Trophoblast cell (in vitro differentiated cells and primary cell): ENCODE measurements around the gene FNIP1.

Experiments used
- DNase-seq, 2 donors: peaks; one replicate each; pipeline ENCODE4 v3.0.0-alpha.2; 2016
- H2AFZ ChIP-seq: 2 replicates; pipeline ENCODE4 v1.6.1; 2013; ENCODE audit warnings: low read length, moderate library complexity, mild to moderate bottlenecking; ENCODE audit not compliant: insufficient read depth, poor library complexity
- H2AK5ac ChIP-seq: 2 replicates; pipeline ENCODE4 v1.6.1; 2013; ENCODE audit warnings: mild to moderate bottlenecking, low read length
- H2BK120ac ChIP-seq: 2 replicates; pipeline ENCODE4 v1.6.1; 2013; ENCODE audit warnings: low read length, mild to moderate bottlenecking, moderate library complexity; ENCODE audit not compliant: insufficient read depth, poor library complexity
- H2BK12ac ChIP-seq: 2 replicates; pipeline ENCODE4 v1.6.1; 2013; ENCODE audit warnings: mild to moderate bottlenecking, low read length, moderate library complexity
- H2BK5ac ChIP-seq: 2 replicates; pipeline ENCODE4 v1.6.1; 2013; ENCODE audit warnings: low read length, low read depth, moderate library complexity, mild to moderate bottlenecking; ENCODE audit not compliant: poor library complexity
- H3K14ac ChIP-seq: 2 replicates; pipeline ENCODE4 v1.6.1; 2013; ENCODE audit warnings: mild to moderate bottlenecking, low read length
- H3K18ac ChIP-seq: 2 replicates; pipeline ENCODE4 v1.6.1; 2013; ENCODE audit warnings: mild to moderate bottlenecking, low read length
- H3K23ac ChIP-seq: 2 replicates; pipeline ENCODE4 v1.6.1; 2013; ENCODE audit warnings: low read length
- H3K27ac ChIP-seq: 2 replicates; pipeline ENCODE4 v1.5.1; 2013; ENCODE audit warnings: low read depth, mild to moderate bottlenecking, inconsistent platforms, low read length, moderate library complexity
- H3K27me3 ChIP-seq: 2 replicates; pipeline ENCODE4 v1.6.1; 2013; ENCODE audit warnings: inconsistent platforms, mild to moderate bottlenecking, low read length, moderate library complexity; ENCODE audit not compliant: insufficient read depth
- H3K36me3 ChIP-seq, 2 experiments: 1 replicate in 1 of 2; 2 replicates in 1 of 2; pipeline ENCODE4 v1.6.1; 2013; ENCODE audit warnings: low read length in 2 of 2, mild to moderate bottlenecking in 2 of 2, moderate library complexity in 1 of 2; ENCODE audit not compliant: insufficient read depth in 2 of 2, control insufficient read depth in 1 of 2
- H3K4ac ChIP-seq: 2 replicates; pipeline ENCODE4 v1.6.1; 2013; ENCODE audit warnings: low read depth, mild to moderate bottlenecking, low read length, moderate library complexity
- H3K4me1 ChIP-seq, 2 experiments: 1 replicate in 1 of 2; 2 replicates in 1 of 2; pipeline ENCODE4 v1.6.1; 2013; ENCODE audit warnings: low read length in 2 of 2, mild to moderate bottlenecking in 2 of 2, moderate library complexity in 1 of 2; ENCODE audit not compliant: insufficient read depth in 2 of 2, control insufficient read depth in 1 of 2
- H3K4me2 ChIP-seq: 2 replicates; pipeline ENCODE4 v1.6.1; 2013; ENCODE audit warnings: inconsistent platforms, mild to moderate bottlenecking, low read length, moderate library complexity
- H3K4me3 ChIP-seq: 2 replicates; pipeline ENCODE4 v1.5.1; 2013; ENCODE audit warnings: mild to moderate bottlenecking, low read depth, low read length, inconsistent platforms
- H3K79me1 ChIP-seq: one replicate; pipeline ENCODE4 v1.6.1; 2013; ENCODE audit warnings: low read length
- H3K79me2 ChIP-seq: 2 replicates; pipeline ENCODE4 v1.6.1; 2013; ENCODE audit warnings: low read length, mild to moderate bottlenecking; ENCODE audit not compliant: control insufficient read depth, insufficient read depth, poor library complexity
- H3K9ac ChIP-seq: 2 replicates; pipeline ENCODE4 v1.6.1; 2013; ENCODE audit warnings: mild to moderate bottlenecking, low read length
- H3K9me3 ChIP-seq: 2 replicates; pipeline ENCODE4 v1.6.1; 2013; ENCODE audit warnings: low read depth, mild to moderate bottlenecking, control low read depth, inconsistent platforms, low read length; ENCODE audit not compliant: insufficient read depth
- H4K12ac ChIP-seq: 2 replicates; pipeline ENCODE4 v1.6.1; 2013; ENCODE audit warnings: low read depth, mild to moderate bottlenecking, low read length, moderate library complexity
- H4K8ac ChIP-seq: 2 replicates; pipeline ENCODE4 v1.6.1; 2013; ENCODE audit warnings: low read depth, mild to moderate bottlenecking, low read length, moderate library complexity
- H4K91ac ChIP-seq: one replicate; pipeline ENCODE4 v1.6.1; 2013; ENCODE audit warnings: low read depth, mild to moderate bottlenecking, low read length, moderate library complexity
- WGBS: extraction: QIAGEN DNeasy Blood & Tissue Kit; methylation state at CpG from one replicate; pipeline ENCODE4 v1.1.7; 2013; ENCODE audit warnings: missing lambda C conversion rate; ENCODE audit not compliant: insufficient read length, insufficient coverage; ENCODE audit errors: extremely low coverage; 5-methylcytosine and 5-hydroxymethylcytosine counted together

The FNIP1 gene

GRCh38 chr5:131661933-131662332 lies 134.9 kb downstream of the FNIP1 start:
- Histone ChIP-seq H3K4me2 (no peak overlapping the region), H3K27me3 (no peaks in the 10 kb centered on the region), H3K36me3 (peaks cover 28% of the 10 kb centered on the region in 2 experiments), H3K9me3 (peaks cover 14% of the 10 kb centered on the region), H3K14ac (no peak overlapping the region), H3K27ac (no peak overlapping the region), H3K18ac (no peak overlapping the region), H2BK12ac (no peak overlapping the region), H4K8ac (no peak overlapping the region), H3K4ac (no peak overlapping the region), H3K23ac (no peak overlapping the region), H2BK120ac (no peak overlapping the region), H3K79me1 (no peaks in the 10 kb centered on the region), H3K9ac (no peak overlapping the region), H4K91ac (no peak overlapping the region), H2AK5ac (no peak overlapping the region), H3K79me2 (no peaks in the 10 kb centered on the region), H3K4me3 (no peak overlapping the region), H2BK5ac (no peak overlapping the region), H4K12ac (no peak overlapping the region), H3K4me1 (no peaks in the 10 kb centered on the region), H2AFZ (no peak overlapping the region)
- no CpG with 5 or more reads among the region's 1 CpG for WGBS
- no peak for DNase-seq

- Histone ChIP-seq H2BK120ac (no peak overlapping the region), H2BK5ac (no peak overlapping the region), H3K27ac (no peak overlapping the region), H3K18ac (no peak overlapping the region), H2AK5ac (no peak overlapping the region), H3K23ac (no peak overlapping the region), H3K4me3 (no peak overlapping the region), H3K79me1 (no peaks in the 10 kb centered on the region), H3K4ac (no peak overlapping the region), H4K91ac (no peak overlapping the region), H3K79me2 (no peaks in the 10 kb centered on the region), H3K36me3 (peaks cover 25 to 28% of the 10 kb centered on the region in 2 experiments), H3K4me2 (no peak overlapping the region), H2BK12ac (no peak overlapping the region), H4K12ac (no peak overlapping the region), H3K14ac (no peak overlapping the region), H3K27me3 (no peaks in the 10 kb centered on the region), H4K8ac (no peak overlapping the region), H2AFZ (no peak overlapping the region), H3K4me1 (no peaks in the 10 kb centered on the region), H3K9me3 (peaks cover 14% of the 10 kb centered on the region), H3K9ac (no peak overlapping the region)
- no CpG with 5 or more reads among the region's 9 CpGs for WGBS
- DNase-seq, result no peak
Observed at GRCh38 chr5:131659841-131660240, 137.0 kb downstream of the FNIP1 start.

- H2AFZ ChIP-seq, result no peak overlapping the region
- no peak overlapping the region for H3K9ac ChIP-seq
- H4K8ac ChIP-seq, result no peak overlapping the region
- H3K79me1 ChIP-seq, result no peaks in the 10 kb centered on the region
- no peaks in the 10 kb centered on the region for H3K4me1 ChIP-seq
- no peak overlapping the region for H4K12ac ChIP-seq
- H3K27ac ChIP-seq, result no peak overlapping the region
- no peaks in the 10 kb centered on the region for H3K27me3 ChIP-seq
- WGBS, result no CpG with 5 or more reads among the region's 13 CpGs
- H3K4ac ChIP-seq, result no peak overlapping the region
- H3K18ac ChIP-seq, result no peak overlapping the region
- H4K91ac ChIP-seq, result no peak overlapping the region
- no peak overlapping the region for H2BK5ac ChIP-seq
- H3K9me3 ChIP-seq, result peaks cover 14% of the 10 kb centered on the region
- H3K23ac ChIP-seq, result no peak overlapping the region
- H3K36me3 ChIP-seq, result peaks cover 25 to 28% of the 10 kb centered on the region in 2 experiments
- no peak overlapping the region for H2AK5ac ChIP-seq
- no peak overlapping the region for H2BK120ac ChIP-seq
- DNase-seq, result no peak
- H3K4me3 ChIP-seq, result no peak overlapping the region
- H3K79me2 ChIP-seq, result no peaks in the 10 kb centered on the region
- no peak overlapping the region for H3K4me2 ChIP-seq
- no peak overlapping the region for H3K14ac ChIP-seq
- H2BK12ac ChIP-seq, result no peak overlapping the region
Observed at GRCh38 chr5:131659290-131659689, 137.5 kb downstream of the FNIP1 start.

GRCh38 chr5:131654776-131655175 lies 142.0 kb downstream of the FNIP1 start:
- DNase-seq, result no peak
- Histone ChIP-seq H3K9ac (no peak overlapping the region), H3K27me3 (no peaks in the 10 kb centered on the region), H3K4ac (no peak overlapping the region), H4K8ac (no peak overlapping the region), H3K4me1 (no peaks in the 10 kb centered on the region), H3K79me2 (no peaks in the 10 kb centered on the region), H3K4me3 (no peak overlapping the region), H2BK5ac (no peak overlapping the region), H3K4me2 (no peak overlapping the region), H2AFZ (no peak overlapping the region), H3K23ac (no peak overlapping the region), H3K18ac (no peak overlapping the region), H2BK120ac (no peak overlapping the region), H4K12ac (no peak overlapping the region), H3K14ac (no peak overlapping the region), H3K9me3 (peaks cover 8% of the 10 kb centered on the region), H2AK5ac (no peak overlapping the region), H3K36me3 (peaks cover 12 to 14% of the 10 kb centered on the region in 2 experiments), H4K91ac (no peak overlapping the region), H3K79me1 (no peaks in the 10 kb centered on the region), H3K27ac (no peak overlapping the region), H2BK12ac (no peak overlapping the region)
- WGBS, result no CpG with 5 or more reads among the region's 2 CpGs
